Motor neuron (in vitro differentiated cells): ENCODE measurements around the gene KYAT1. TPM values are rescaled to one million over a fixed set of nuclear protein-coding genes. Genes with fewer than 3 reads are reported as not detected.

ENCODE experiments used
- ATAC-seq, 8 experiments: fragments of 200-7000 bp; cut with Tn5 transposase; replicated peaks in 6 of 8; 2 replicates each; pipeline ENCODE4 v1.8.0; 2021; ENCODE audit warnings: mild to moderate bottlenecking in 8 of 8, moderate library complexity in 8 of 8
- H3K27ac ChIP-seq, 2 donors: fragments of 250-450 bp; sonication (Bioruptor Pico); 2 replicates each; pipeline ENCODE4 v1.9.0; 2021; ENCODE audit warnings: antibody characterized with exemption in 2 of 2, mild to moderate bottlenecking in 2 of 2, moderate library complexity in 1 of 2
- H3K4me1 ChIP-seq, 2 donors: fragments of 250-450 bp; sonication (Bioruptor Pico); replicated peaks in 1 of 2; 2 replicates each; pipeline ENCODE4 v1.6.1; 2021; ENCODE audit warnings: antibody characterized with exemption in 2 of 2, mild to moderate bottlenecking in 2 of 2, moderate library complexity in 1 of 2
- H3K4me3 ChIP-seq, 5 donors: fragments of 250-450 bp; sonication (Bioruptor Pico); 2 replicates each; pipeline ENCODE4 v1.9.0; 2021; ENCODE audit warnings: antibody characterized with exemption in 5 of 5, mild to moderate bottlenecking in 5 of 5, moderate library complexity in 4 of 5
- WGBS, 10 experiments: fragments of 450-650 bp; shearing (Covaris generic); methylation state at CpG; one replicate each; pipeline ENCODE4 v1.0.0; 2022; 5-methylcytosine and 5-hydroxymethylcytosine counted together
- in situ Hi-C, 9 experiments: fragments of 400-800 bp; cut with MboI; loops; one replicate each; pipeline ENCODE4 v1.15.0; 2021; ENCODE audit warnings: low sequenced_read_pairs in 9 of 9, low pct_unique_long_range_greater_than_20kb in 2 of 9; ENCODE audit not compliant: unreplicated experiment in 9 of 9
- total RNA-seq, 8 experiments: library from RNA; unstranded; fragments of 300-600 nt; gene quantifications; 2 replicates each; pipeline versions ENCODE4 v1.2.3 to v1.2.4, GENCODE V29; 2022

KYAT1 gene
- total RNA-seq, 8 experiments from 2014 or later = 4.0 to 15.9 (median 10.8) TPM

- Histone ChIP-seq H3K4me1 (peaks cover 7 to 9% of the 10 kb centered on the region in 2 donors), H3K27ac (no peak overlapping the region), H3K4me3 (no peak overlapping the region)
- no peak for ATAC-seq
- in situ Hi-C loops = no loop called here
- WGBS, 10 experiments = 100% methylated on average over 4 of the region's 19 CpGs; no CpG with 5 or more reads in 9 of the 10 experiments
Measured at GRCh38 chr9:128823362-128823902, 58.3 kb downstream of the KYAT1 start.

GRCh38 chr9:128822407-128823042, 59.2 kb downstream of the KYAT1 start:
- H3K4me3 ChIP-seq = no peak overlapping the region
- peaks cover 7 to 9% of the 10 kb centered on the region in 2 donors for H3K4me1 ChIP-seq
- ATAC-seq = no peak
- no peak overlapping the region for H3K27ac ChIP-seq
- WGBS, 10 experiments = 80 to 100% (median 95%) methylated on average over 1 to 9 of the region's 22 CpGs; no CpG with 5 or more reads in 6 of the 10 experiments
- in situ Hi-C loops = no loop called here

GRCh38 chr9:128821584-128822406, 60.0 kb downstream of the KYAT1 start:
- in situ Hi-C loops = no loop called here
- 80 to 100% (median 100%) methylated on average over 1 to 10 of the region's 16 CpGs; no CpG with 5 or more reads in 3 of the 10 experiments for WGBS, 10 experiments

GRCh38 chr9:128820665-128821583, 60.8 kb downstream of the KYAT1 start:
- Histone ChIP-seq H3K27ac (no peak overlapping the region), H3K4me3 (no peak overlapping the region), H3K4me1 (peaks cover 7 to 9% of the 10 kb centered on the region in 2 donors)
- ATAC-seq = no peak
- in situ Hi-C loops = no loop called here
- WGBS, 10 experiments = 74 to 100% (median 88%) methylated on average over 1 to 6 of the region's 24 CpGs; no CpG with 5 or more reads in 4 of the 10 experiments

More at GRCh38 chr9:128821584-128822406, 60.0 kb downstream of the KYAT1 start:
- Histone ChIP-seq H3K27ac (no peak overlapping the region), H3K4me3 (no peak overlapping the region), H3K4me1 (peaks cover 7 to 9% of the 10 kb centered on the region in 2 donors)
- ATAC-seq = no peak

- Histone ChIP-seq H3K27ac (no peak overlapping the region), H3K4me1 (peaks cover 7 to 9% of the 10 kb centered on the region in 2 donors), H3K4me3 (peak overlapping the region in 4 of 5 donors; percentile 48 to 76 (median 73))
- in situ Hi-C loops = no loop called here
- WGBS, 10 experiments = 13 to 86% (median 50%) methylated on average over 1 to 9 of the region's 18 CpGs; no CpG with 5 or more reads in 3 of the 10 experiments
- peak in 3 of 8 experiments; percentile 7 to 38 (median 15) for ATAC-seq
Measured at GRCh38 chr9:128819716-128820664, 61.8 kb downstream of the KYAT1 start.

GRCh38 chr9:128818839-128819715, 62.7 kb downstream of the KYAT1 start:
- WGBS, 10 experiments = 0 to 90% (median 5%) methylated on average over 2 to 24 of the region's 90 CpGs; no CpG with 5 or more reads in 3 of the 10 experiments
- ATAC-seq = peak; percentile 1 to 57 (median 47)
- peak overlapping the region; percentile 11 to 76 for H3K27ac ChIP-seq
- peak overlapping the region; percentile 48 to 76 (median 72) for H3K4me3 ChIP-seq
- in situ Hi-C loops = no loop called here
- peaks cover 7 to 9% of the 10 kb centered on the region in 2 donors for H3K4me1 ChIP-seq

GRCh38 chr9:128818099-128818838, 63.5 kb downstream of the KYAT1 start, which contains the start of gene ENDOG:
Gene ENDOG, plus strand, starts transcription at chr9:128818500. Its CDS starts 185 bp downstream, at chr9:128818685.
- 0 to 8% (median 0%) methylated on average over 1 to 14 of the region's 70 CpGs; no CpG with 5 or more reads in 3 of the 10 experiments for WGBS, 10 experiments
- H3K4me3 ChIP-seq = peak within 1 kb of the TSS; percentile 48 to 76 (median 72)
- H3K27ac ChIP-seq = peak within 1 kb of the TSS; percentile 11 to 76
- ATAC-seq = peak; percentile 84 to 92 (median 91)
- in situ Hi-C loops = no loop called here
- peaks cover 7 to 9% of the 10 kb centered on the region in 2 donors for H3K4me1 ChIP-seq

- in situ Hi-C loops = no loop called here
- H3K4me1 ChIP-seq = no peaks in the 10 kb centered on the region
- no peak overlapping the region for H3K27ac ChIP-seq
- 50 to 100% (median 75%) methylated on average over 1 to 4 of the region's 5 CpGs; no CpG with 5 or more reads in 2 of the 10 experiments for WGBS, 10 experiments
- no peak for ATAC-seq
- no peak overlapping the region for H3K4me3 ChIP-seq
Measured at GRCh38 chr9:128810873-128811272, 70.9 kb downstream of the KYAT1 start.

GRCh38 chr9:128809831-128810230, 71.9 kb downstream of the KYAT1 start:
- no peak overlapping the region for H3K27ac ChIP-seq
- in situ Hi-C loops = no loop called here
- no peak overlapping the region for H3K4me3 ChIP-seq
- whole genome bisulfite sequencing, 10 experiments = 67 to 100% (median 86%) methylated on average over 1 of the region's 2 CpGs; no CpG with 5 or more reads in 6 of the 10 experiments
- no peak for ATAC-seq
- no peaks in the 10 kb centered on the region for H3K4me1 ChIP-seq

- Histone ChIP-seq H3K27ac (no peak overlapping the region), H3K4me3 (no peak overlapping the region), H3K4me1 (no peaks in the 10 kb centered on the region)
- in situ Hi-C loops = no loop called here
- peak in 3 of 8 experiments; percentile 12 to 22 (median 17) for ATAC-seq
- 80 to 100% (median 93%) methylated on average over 1 to 3 of the region's 12 CpGs; no CpG with 5 or more reads in 6 of the 10 experiments for WGBS, 10 experiments
Measured at GRCh38 chr9:128809036-128809599, 72.6 kb downstream of the KYAT1 start.
